HG03378 (cell line): ENCODE measurements around the gene SRP9.
"Not testable (repeated sequence)": the region's sequence is repeated elsewhere in the genome, so short reads cannot be mapped to it uniquely, and the experiment has no call there.

ENCODE experiments used
- ATAC-seq: cut with Tn5 transposase; IDR thresholded peaks from one replicate; pipeline ENCODE4 v1.9.1; 2021; ENCODE audit warnings: mild to moderate bottlenecking, moderate library complexity; ENCODE audit not compliant: unreplicated experiment

Gene SRP9

DNA sequence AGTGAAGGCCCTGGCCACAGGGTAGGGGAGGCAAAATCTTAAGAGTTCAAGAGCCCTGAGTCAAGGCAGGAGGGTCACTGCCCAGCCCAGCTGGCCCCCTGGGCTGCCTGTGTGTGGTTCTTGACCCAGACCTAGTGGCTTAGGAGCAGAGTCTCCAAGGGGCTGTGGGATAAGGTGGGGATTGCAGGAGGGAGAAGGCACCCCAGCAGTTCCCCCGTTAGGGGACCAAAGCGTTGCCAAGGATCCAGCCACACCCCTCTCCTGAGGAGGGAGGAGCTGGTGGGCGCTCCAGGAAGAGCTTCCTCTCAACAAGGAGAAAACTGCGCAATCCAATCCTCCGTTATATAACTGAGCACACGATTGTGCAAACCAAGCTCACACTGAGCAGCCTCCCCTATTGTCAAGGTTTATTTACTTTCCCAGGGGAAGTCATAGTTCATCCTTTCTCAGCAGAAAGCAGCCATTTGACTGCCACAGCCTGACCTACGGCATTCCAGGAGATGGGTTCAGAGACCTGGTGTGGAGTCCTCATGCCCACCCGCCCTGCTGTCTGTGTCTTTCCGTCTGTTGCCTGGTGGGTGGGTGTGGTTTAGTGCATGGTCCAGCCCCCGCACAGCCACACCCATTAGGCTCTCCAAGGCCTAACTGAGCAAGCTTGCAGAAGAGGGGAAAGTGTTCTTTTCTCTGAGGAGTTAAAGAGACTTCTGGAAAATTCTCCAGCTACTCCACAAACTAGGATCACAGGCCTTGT is 35.8 kb downstream of the SRP9 start:
- no peak for ATAC-seq

DNA sequence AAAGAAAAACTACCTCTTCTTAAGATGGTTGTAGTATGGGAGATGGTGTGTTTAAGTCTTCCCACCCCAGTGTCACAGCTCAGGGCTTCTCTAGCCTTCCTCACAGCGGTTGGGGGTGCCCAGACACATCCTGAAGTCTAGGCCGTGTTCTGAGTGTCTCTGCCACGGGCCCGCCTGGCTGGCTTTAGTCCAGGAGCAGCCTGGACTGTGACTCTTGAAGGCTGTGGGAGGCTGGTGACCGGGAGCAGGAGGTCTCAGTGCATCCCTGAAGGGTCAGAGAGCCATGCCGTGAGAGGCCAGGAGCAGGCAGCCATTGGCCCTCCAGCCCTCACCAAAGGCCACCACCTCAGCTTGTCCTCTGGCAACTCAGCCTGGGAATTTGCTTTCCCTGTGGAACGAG is 36.8 kb downstream of the SRP9 start:
- ATAC-seq, result no peak

DNA sequence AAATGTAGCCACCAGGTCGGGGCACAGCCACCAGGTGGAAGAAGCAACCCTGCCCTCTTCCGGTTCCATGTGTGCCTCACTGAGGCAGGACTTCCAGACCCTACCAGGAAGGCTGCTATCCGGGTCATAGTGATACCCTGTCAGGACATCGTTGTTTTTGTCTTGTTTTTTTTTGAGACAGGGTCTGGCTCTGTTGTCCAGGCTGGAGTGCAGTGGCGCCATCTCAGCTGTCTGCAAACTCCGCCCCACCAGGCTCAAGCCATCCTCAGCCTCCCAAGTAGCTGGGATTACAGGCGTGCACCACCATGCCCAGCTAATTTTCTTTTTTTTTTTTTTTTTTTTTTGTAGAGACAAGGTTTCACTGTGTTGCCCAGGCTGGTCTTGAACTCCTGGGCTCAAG is 37.5 kb downstream of the SRP9 start:
- not testable (repeated sequence) for ATAC-seq

DNA sequence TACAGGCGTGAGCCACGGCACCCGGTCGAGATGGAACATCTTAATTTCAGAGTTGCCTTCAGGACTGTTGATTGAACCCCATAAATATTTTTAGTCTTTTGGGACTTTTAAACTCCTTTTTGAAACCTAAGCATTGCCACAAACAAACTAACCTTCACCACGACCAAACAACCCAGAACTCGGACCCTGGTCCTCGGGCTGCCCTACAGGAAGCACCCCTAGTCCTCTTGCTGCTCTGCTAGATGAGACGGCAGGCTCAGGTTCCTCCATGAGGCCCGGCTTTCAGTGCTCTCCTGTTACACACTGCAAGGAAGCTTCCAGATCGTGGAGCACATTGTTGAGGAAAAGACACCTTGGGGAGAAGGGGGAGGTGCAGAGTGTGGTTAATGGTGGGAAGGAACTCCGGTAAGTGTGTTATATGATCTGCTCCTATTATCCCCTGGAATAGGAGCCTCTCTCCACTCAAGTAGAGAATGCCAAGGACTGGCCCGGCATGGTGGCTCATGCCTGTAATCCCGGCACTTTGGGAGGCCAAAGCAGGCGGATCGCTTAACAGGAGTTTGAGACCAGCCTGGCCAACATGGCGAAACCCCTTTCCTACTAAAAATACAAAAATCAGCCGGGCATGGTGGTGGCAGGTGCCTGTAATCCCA is 38.0 kb downstream of the SRP9 start:
- no peak for ATAC-seq

DNA sequence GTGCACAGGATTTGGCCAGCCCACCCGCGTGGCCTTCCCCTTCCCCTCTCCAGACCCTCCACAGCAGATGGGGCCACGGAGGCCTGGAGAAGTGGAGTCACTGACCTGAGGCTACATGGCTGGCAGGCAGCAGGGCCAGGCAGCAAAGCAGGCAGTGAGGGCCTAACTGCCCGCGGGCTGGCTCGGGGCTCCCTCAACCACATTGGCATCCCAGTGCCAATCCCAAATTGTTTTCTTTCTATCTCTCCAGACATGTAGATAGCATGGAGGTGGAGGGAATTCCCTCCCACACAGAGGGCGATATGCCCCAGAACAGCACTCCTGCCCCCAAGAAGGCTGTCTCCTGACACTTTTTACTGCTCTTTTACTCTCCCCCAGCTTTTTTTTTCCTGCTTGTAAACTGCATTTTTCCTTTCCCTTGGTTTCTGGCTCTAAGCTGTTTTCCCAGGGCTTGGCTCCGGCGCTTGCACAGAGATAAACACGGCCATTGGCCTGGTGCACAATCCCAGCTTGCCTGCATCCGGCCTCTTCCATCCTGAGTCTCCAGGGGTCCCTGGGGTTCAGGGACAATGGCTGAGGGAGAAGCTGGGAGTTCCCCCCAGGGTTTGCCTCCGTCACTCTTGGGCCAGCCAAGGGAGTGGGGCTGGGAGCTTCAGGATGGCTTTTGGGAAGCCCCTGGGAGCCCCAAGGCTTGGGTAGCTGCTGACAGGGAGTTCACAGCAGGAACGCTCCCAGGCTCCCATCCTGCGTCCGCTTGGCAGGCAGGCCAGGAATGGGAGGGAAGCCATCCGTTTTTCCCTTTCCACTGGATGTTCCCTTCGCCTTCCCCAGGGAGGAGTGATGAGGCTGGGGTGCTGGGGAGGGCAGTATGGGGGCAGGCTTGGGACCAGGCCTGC is 39.3 kb downstream of the SRP9 start:
- ATAC-seq, result no peak

DNA sequence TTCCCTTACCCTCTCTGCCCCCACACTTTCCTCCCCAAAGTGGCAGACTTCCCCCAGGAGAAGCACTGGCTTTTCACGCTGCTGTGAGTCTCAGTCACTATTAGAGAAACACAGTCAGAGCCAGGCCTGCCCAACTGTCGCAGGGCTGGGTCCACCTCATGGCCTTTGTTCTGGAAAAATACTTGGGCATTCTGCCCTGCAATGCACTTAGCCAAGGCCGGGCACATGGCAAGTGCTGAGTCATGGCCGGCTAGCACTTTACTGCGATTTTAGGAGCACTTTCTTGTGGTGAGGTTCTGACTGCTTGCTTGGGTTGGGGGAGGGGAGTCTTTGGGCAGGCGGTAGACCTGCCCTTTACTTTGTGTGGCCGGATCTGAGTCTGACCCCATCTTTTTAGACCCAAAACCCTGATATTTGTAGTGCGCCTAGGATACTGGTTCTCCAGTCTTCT is 40.0 kb downstream of the SRP9 start:
- ATAC-seq, result no peak

DNA sequence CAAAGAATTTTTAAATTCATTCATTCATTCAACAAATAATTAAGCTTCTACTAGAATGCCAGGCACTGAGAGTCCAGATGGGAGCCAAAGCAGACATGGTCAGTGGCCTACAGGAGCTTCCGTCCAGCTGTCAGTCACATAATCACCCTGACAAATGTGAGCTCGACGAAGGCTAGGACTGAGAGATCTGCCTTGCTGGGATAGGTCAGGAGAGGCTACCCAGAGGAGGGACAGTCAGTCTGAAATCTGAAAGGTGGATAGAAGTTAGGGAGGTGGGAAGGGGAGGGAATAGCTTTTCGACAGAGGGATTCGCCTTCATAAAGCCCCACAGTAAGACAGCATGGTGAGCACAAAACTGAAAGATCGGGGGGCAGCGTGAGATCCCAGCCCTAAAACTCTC is 40.6 kb downstream of the SRP9 start:
- ATAC-seq, result no peak

DNA sequence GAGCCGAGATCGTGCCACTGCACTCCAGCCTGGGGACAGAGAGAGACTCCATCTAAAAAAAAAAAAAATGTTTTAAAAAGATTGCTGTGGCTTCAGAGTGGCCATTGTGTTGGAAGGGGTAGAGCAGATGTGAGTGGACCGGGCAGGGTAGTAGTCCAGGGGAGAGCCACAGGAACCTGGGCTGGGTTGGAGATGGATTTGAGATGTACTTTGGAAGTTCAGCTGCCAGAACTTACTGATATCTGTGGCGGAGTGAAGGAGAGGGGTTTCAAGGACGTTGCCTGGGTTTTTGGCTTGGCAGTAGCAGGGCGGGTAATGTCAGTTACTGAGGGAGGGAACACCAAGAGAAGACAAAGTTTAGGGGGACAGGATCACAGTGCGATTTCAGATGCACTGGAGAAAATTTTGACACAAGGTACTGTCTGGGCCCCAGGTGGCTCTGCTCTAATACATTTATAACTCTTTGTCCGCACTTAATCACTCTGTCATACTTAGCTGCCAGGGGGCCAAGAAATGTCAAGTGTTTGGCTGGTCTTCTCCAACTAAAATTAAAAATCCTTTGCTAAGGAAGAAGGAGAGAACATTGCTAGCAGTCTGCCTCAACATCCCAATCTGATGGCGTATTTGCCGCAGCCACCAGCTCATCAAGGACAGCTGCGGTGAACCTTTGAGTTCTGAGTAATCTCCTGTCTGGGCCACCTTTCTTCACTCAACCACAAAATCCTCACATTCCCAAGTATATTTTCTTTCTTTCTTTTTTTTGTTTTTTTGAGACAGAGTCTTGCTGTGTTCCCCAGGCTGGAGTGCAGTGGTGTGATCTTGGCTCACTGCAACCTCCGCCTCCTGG is 41.9 kb downstream of the SRP9 start:
- ATAC-seq, result no peak

DNA sequence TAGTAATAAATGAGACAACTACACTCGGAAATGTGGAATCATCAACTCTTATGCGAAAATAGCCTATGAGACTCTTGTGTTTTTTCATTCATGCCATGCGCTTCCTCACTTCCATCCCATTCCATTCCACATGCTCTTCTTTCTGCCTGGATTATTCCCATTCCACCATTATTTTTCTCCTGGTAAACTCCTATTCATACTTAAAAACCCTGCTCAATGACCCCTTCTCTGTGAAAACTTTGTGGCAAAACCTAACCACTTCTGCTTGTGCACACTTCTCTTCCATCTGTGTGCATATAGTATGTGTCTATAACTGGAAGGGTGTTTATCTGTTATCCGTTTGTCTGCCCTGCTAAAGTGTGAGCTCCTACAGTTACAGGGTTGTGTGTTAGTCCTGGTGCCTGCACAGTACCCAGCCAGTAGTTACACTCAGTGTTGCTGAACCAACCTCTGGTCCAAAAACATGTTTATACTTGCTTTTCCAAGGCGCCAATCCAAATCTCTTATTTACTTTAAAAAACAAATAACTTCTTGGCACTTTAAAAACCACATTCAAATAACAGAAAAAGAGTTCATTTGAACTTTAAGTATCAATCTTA is 43.0 kb downstream of the SRP9 start:
- ATAC-seq, result no peak

DNA sequence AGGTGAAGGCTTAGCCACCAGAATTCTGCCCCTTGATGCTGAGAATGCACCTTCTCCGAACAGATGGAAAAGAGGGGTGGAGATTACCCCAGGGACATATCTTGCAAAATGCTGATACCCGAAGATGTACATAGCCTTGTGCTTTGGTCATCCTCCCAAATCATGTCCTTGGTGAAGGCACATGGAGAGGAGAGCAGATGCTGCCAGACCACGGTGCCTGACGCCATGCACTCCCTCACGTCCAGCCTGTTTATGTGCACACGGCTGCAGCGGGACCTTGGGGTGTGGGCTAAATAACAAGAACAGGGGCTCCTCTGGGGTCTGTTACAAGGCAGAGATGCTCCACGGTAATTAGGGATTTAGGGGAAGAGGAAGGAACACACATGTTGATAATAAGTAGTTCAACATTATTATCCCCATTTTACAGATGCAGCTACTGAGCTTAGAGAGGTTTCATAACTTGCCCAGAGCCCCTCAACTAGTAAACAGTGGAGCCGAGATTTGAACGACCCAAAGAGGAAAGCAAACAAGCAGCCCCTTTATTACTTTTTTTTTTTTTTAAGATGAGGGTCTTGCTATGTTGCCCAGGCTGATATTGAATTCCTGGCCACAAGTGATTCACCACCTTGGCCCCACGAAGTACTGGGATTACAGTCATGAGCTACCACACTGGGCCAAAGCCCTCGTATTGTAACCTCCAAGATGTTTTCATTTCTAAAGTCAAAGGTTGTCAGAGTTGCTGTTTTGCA is 45.2 kb downstream of the SRP9 start:
- ATAC-seq, result no peak

DNA sequence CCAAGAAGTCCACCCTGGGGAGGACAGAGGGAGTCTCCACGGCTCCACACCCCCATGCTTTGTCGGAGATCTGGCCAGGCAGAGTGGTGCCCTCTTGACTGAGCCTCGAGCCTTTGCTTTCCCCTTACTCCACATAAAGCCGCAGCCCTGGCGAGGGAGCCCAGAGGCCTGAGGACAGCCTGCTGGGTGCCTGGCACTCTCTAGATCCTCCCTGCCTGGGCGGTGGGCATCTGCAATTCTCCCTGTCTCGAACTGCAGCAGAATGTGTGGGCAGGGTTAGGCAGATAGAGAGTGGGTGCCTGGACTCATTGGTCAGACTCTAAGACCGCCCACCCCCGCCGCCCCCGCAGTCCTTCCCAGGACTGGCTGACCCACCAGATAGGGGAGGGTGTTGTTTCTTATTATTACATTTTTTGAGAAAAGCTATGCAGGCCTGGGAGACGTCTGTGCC is 46.2 kb downstream of the SRP9 start:
- ATAC-seq, result no peak

DNA sequence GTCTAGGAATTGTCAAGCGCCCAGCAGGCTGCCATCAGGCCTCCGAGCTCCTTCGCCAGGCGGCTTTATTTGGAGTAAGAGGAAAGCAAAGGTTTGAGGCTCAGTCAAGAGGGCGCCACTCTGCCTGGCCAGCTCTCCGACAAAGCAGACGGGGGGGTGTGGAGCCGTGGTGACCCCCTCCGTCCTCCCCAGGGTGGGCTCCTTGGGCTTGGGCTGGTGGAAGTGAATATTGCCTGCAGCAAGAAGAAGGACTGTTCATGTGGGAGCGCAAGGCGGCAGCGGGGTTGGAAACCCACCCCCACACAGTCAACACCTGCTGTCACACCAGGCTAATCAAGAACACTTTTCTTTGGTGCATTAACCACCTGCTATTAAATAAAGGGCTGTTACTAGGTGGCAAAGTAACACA is 46.9 kb downstream of the SRP9 start:
- no peak for ATAC-seq

DNA sequence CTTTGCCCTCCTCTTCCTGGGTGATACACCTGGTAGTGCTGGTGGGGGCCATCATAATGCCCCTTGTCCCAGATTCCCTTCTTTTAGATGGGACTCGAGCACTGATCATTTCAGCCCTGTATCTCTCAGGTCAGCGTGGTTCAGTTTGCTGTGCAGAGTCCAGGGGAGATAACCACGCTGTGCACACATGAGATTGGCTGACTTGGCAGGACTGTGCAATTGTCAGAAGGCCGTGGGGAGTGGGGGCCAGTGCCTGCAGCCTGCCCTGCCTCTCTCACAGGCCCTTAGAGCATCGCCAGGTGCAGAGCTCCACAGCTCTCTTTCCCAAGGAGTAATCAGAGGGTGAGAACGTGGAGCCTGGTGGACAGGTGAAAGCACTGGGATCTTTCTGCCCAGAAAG is 47.5 kb downstream of the SRP9 start:
- ATAC-seq, result no peak

DNA sequence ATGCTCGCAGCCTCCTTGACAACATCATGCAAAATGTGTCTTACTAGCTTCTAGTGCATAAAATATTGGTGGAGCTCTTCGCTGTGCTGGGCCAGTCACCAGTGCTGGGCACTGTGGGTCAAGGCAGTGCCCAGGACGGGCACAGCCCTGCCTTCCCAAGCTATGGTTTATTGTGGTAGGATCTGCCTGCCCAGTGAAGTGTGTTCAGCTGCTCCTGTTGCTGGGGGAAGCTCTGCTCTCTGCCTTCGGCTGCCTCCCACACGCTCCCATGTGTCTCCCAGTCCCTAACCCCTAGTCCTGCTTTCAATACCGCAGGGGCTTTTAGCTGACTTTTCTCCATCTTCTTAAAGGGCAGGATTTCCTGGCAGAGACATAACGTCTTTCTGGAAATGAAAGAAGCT is 48.0 kb downstream of the SRP9 start:
- ATAC-seq, result no peak

DNA sequence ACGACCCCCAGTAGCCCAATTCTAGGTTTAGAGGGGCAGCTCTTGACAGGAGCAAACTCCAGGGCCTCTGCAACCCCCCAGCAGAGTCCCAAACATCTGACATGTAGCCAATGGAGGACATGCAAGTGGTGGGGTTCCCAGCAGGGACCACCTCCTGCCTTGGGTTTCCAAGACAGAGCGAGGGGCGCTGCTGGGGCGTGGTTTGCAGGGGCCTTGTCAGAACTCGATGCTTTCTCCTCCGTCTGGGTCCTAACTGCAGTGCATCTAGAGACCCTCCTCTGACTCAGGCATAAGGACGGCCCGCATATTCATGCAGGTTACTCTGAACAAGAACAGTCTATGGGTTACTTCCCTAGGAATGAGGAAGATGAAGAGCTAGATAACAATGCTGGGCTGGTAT is 49.5 kb downstream of the SRP9 start:
- no peak for ATAC-seq

DNA sequence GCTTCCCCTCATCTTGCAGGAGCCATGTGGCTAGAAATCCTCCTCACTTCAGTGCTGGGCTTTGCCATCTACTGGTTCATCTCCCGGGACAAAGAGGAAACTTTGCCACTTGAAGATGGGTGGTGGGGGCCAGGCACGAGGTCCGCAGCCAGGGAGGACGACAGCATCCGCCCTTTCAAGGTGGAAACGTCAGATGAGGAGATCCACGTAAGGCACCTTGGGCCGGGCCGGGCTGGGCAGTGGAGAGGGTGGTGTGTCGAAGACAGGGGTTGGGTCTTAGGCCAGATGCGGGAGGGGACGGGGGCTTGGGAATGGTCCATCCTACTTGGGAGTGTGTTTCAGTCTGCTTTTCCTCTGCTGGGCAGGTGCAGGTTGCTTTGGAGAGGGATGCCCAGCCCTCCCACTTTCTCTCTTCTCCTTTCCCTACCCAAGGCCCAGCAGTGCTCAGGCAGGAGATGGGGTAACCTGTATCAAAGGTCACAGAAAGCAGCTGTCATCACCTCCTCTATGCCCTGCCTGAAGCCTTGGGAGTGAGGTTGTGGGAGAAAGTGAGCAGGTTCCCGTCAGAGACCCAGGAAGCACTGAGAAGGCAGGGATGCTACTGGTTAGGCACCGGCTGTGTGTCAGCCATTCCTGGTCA is 51.2 kb downstream of the SRP9 start:
- ATAC-seq, result no peak

DNA sequence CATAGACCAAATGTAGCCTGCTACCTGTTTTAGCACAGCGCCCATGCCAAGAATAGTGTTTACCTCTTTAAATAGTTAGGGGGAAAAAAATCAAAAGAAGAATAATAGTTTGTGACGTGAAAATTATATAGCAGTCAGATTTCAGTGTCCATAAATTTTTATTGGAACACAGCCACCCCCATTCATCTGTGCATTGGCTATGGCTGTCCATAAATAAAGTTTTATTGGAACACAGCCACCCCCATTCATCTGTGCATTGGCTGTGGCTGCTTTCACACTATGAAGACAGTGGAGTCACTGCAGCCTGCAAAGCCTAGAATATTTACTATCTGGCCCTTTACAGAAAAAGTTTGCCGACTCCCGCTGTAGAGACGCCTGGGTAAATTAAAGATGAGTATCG is 53.2 kb downstream of the SRP9 start:
- ATAC-seq, result no peak

DNA sequence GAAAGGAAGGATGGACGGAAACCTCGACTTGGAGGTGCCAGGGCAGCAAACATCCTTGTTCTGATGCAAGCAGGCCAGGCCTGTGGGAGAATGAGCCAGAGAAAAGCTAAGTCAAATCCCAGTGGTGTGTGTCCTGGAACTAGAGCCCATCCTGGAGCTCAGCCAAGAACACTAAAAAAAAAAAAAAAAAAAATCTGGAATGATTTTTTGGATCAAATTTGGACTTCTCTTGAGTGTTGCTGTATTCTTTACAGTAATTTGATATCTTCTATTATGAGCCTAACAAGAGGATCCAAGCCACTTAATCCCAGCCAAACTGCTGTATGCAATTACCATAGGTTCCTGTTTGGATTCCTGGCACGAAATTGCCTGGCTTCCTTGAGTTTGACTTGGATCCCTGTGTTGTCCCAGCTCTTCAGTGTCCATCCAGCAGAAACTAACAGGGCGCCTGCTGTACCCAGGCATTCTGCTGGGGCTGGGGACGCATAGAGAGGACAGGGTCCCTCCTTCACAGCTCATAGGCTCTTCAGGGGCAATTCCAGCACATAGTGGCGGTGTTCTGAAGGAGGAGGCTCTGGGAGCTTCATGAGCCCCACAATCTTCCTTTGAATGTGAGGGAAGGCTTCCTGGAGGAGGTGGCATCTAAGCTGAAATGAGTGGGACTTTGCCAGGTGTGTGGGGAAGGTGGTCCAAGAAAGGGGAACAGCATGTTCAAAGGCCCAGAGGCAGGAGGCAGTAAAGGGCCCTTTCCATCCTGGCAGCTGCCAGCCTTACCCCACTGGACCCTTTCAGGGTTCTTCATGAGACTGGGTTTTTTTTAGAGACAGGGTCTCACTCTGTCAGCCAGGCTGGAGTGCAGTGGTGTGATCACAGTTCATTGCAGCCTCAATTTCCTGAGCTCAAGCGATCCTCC is 57.0 kb downstream of the SRP9 start:
- no peak for ATAC-seq
